SH-SY5Y (cell line): Measurements from ENCODE around the gene SEL1L3.

Source experiments
- GATA2 ChIP-seq: IDR thresholded peaks from 2 replicates; pipeline ENCODE4 v1.6.1; 2011; ENCODE audit warnings: mild to moderate bottlenecking, low read depth, low read length
- GATA3 ChIP-seq: IDR thresholded peaks from 2 replicates; pipeline ENCODE4 v1.6.1; 2011; ENCODE audit warnings: low read depth, mild to moderate bottlenecking, low read length, moderate library complexity

GRCh38 chr4:25873632-25874129, 10.9 kb upstream of the SEL1L3 start:
- TF ChIP-seq GATA2 (no peak), GATA3 (no peak)
